Body of pancreas (tissue), 4 donors: ENCODE measurements around the gene CALR3. TPM values are rescaled to one million over a fixed set of nuclear protein-coding genes. Genes with fewer than 3 reads are reported as not detected.

ENCODE experiments used
- ATAC-seq: fragments of 150-250 bp; one replicate; pipeline ENCODE4 v1.9.1; 2016
- DNase-seq, 4 donors: peaks; one replicate each; pipeline ENCODE4 v3.0.0-alpha.2; 2019
- H3K27ac ChIP-seq, 4 donors: fragments of 200-600 bp; sonication (generic); 1 replicate in 3 of 4; 2 replicates in 1 of 4; pipeline versions ENCODE4 v1.5.1 to v1.6.1; 2016 to 2019; ENCODE audit warnings: mild to moderate bottlenecking in 1 of 4, mixed read lengths in 1 of 4, moderate library complexity in 1 of 4
- H3K27me3 ChIP-seq, 2 donors: fragments of 200-600 bp; sonication (generic); one replicate each; pipeline ENCODE4 v1.6.0; 2016; ENCODE audit warnings: mild to moderate bottlenecking in 1 of 2
- H3K36me3 ChIP-seq, 2 donors: fragments of 200-600 bp; sonication (generic); replicated peaks in 1 of 2; 2 replicates each; pipeline ENCODE4 v1.5.1; 2016; ENCODE audit warnings: low read depth in 2 of 2; ENCODE audit not compliant: insufficient read depth in 1 of 2
- H3K4me1 ChIP-seq: fragments of 200-600 bp; sonication (generic); one replicate; pipeline ENCODE4 v1.6.0; 2016
- H3K4me3 ChIP-seq, 2 donors: fragments of 200-600 bp; sonication (generic); 1 replicate in 1 of 2; 2 replicates in 1 of 2; pipeline ENCODE4 v1.5.1; 2016 to 2019
- H3K9me3 ChIP-seq, 3 donors: fragments of 200-600 bp; sonication (generic); 1 replicate in 2 of 3; 2 replicates in 1 of 3; pipeline ENCODE4 v1.5.1; 2016
- CTCF ChIP-seq, 7 experiments: fragments of 450-650 bp in 4 of 7; fragments of 200-600 bp in 3 of 7; sonication (generic) in 3 of 7; IDR thresholded peaks; one replicate each; pipeline ENCODE4 v1.5.1; 2016 to 2019; ENCODE audit warnings: antibody characterized with exemption in 7 of 7
- POLR2A ChIP-seq, 3 donors: fragments of 450-650 bp; IDR thresholded peaks; one replicate each; pipeline ENCODE4 v1.6.1; 2016; ENCODE audit warnings: antibody characterized with exemption in 3 of 3, mild to moderate bottlenecking in 2 of 3
- WGBS, 2 donors: methylation state at CpG; one replicate each; pipeline ENCODE4 v1.1.5; 2017; 5-methylcytosine and 5-hydroxymethylcytosine counted together
- intact Hi-C: fragments of 100-400 bp; cut with DNase I; formaldehyde crosslinking; loops from one replicate; pipeline ENCODE4 v1.15.1; 2023
- small RNA-seq: library from RNA; depleted of rRNA; stranded (forward); fragments of <200 nt; gene quantifications from one replicate; pipeline ENCODE3, GENCODE V24; 2016
- total RNA-seq, 2 donors: library from RNA; depleted of rRNA; stranded (reverse); fragments of >200 nt; gene quantifications; one replicate each; pipeline ENCODE4 v1.1.0, GENCODE V29; 2016

The CALR3 gene
- total RNA-seq, 2 donors from 2014 or later: not detected

DNA sequence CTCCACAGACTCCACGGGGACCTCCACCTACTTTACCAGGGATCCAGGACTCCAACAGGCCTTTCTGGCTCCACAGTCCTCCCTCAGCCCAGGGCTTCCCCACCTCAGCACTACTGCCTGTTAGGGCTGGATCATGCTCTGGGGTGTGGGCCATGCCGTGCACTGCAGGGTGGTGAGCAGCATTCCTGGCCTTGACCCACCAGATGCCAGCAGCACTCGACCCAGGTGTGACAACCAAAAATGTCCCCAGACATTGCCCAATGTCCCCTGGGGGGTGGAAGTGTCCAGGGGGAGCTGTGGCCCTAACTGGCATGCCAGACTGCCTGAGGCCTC lies 66.2 kb downstream of the CALR3 start:
- intact Hi-C loops: no loop called here
- Histone ChIP-seq H3K4me1 (no peaks in the 10 kb centered on the region), H3K27ac (no peak overlapping the region), H3K4me3 (no peak overlapping the region), H3K9me3 (no peaks in the 10 kb centered on the region), H3K27me3 (no peaks in the 10 kb centered on the region), H3K36me3 (peaks cover 0 to 18% of the 10 kb centered on the region in 2 donors)
- ATAC-seq (no peak), DNase-seq (no peak)
- TF ChIP-seq POLR2A (IDR thresholded peaks at IDR 0.05) (no peak), CTCF (IDR thresholded peaks at IDR 0.05) (no peak)
- 73% methylated on average over 3 of the region's 3 CpGs; no CpG with 5 or more reads in 1 of the 2 donors for WGBS, 2 donors

DNA sequence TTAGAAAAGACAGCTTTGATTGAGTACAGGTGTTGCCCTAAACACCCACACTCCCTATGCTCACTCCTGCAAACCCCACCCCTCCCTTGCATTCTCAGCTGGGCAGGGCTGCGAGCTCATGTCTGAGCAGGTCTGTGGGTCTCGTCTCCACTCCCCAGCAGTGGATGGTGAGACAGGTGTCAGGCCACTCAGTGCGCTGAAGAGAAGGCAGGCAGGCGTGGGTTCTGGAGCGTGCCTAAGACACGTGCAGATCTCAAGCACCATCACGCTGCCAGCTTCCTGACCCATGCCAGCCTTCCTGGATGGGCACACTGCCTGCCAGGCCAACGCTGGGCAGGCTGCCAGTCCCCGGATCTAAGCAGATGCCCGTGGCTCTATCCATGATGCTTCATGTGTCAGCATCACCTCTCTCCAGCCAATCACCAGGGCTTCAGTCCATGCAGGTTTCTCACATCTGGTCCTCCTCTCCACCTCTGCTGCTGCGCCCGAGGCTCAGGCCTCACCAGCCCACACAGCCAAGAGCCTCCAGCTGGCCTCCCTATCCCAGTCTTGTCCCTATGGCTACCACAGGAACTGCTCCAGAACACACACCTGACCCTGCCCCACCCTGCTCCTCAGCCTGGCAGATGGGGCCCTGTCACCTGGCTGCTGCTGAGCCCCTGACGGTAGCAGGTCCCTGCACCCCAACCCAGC lies 66.8 kb downstream of the CALR3 start:
- 51% methylated on average over 12 of the region's 13 CpGs; no CpG with 5 or more reads in 1 of the 2 donors for WGBS, 2 donors
- peak; percentile 27 to 62 (median 55) for DNase-seq
- Histone ChIP-seq H3K36me3 (peaks cover 0 to 18% of the 10 kb centered on the region in 2 donors), H3K4me1 (no peaks in the 10 kb centered on the region), H3K27me3 (no peaks in the 10 kb centered on the region), H3K9me3 (no peaks in the 10 kb centered on the region), H3K27ac (no peak overlapping the region), H3K4me3 (no peak overlapping the region)
- intact Hi-C loops: no loop called here
- ATAC-seq: peak; percentile 33
- TF ChIP-seq POLR2A (IDR thresholded peaks at IDR 0.05) (no peak), CTCF (IDR thresholded peaks at IDR 0.05) (no peak)

Small RNAs within 50 kb of the gene (small RNA-seq; reads per million reads assigned to genes)
- gene RN7SL146P: not detected

Other genes with a start within 250 kb of the CALR3 start
- 10 to 100 TPM; 13.2 to 42.2 TPM for gene KLF2, start 171.3 kb downstream of the CALR3 start, total RNA-seq
- 10 to 100 TPM in 1 of 2 donors, 1 to 10 TPM in 1; 9.1 to 20.8 TPM for gene EPS15L1, start 24.2 kb downstream of the CALR3 start, total RNA-seq
- 10 to 100 TPM in 1 of 2 donors, 1 to 10 TPM in 1; 4.9 to 14.8 TPM for gene C19orf44, start 227 bp upstream of the CALR3 start, total RNA-seq
- gene CHERP, start 46.3 kb upstream of the CALR3 start, total RNA-seq: 10 to 100 TPM in 1 of 2 donors, 1 to 10 TPM in 1; 8.6 to 34.9 TPM
- 10 to 100 TPM; 27.0 to 66.3 TPM for gene SLC35E1, start 76.2 kb upstream of the CALR3 start, total RNA-seq
- 1 to 10 TPM; 4.9 to 8.2 TPM for gene MED26, start 132.0 kb upstream of the CALR3 start, total RNA-seq
- gene SMIM7, start 164.0 kb upstream of the CALR3 start, total RNA-seq: 10 to 100 TPM; 40.5 to 96.2 TPM
- 1 to 10 TPM; 2.9 to 3.3 TPM for gene TMEM38A, start 165.0 kb upstream of the CALR3 start, total RNA-seq
- gene NWD1, start 223.7 kb upstream of the CALR3 start, total RNA-seq: 1 to 10 TPM; 1.6 TPM